ENCODE results near the gene ERC1. TPM values are rescaled to one million over a fixed set of nuclear protein-coding genes. Genes with fewer than 3 reads are reported as not detected.

The ERC1 gene
- total and polyA plus RNA-seq, 2 experiments from 2014 or later: 18.4 to 29.7 TPM

- peaks cover 4% of the 10 kb centered on the region for H3K4me1 ChIP-seq (ENCODE audit: insufficient read depth)
- H4K20me1 ChIP-seq (ENCODE audit: insufficient read depth, poor library complexity, severe bottlenecking): no peaks in the 10 kb centered on the region
- WGBS (ENCODE audit: low lambda C conversion rate, missing lambda C conversion rate): 0% methylated on average over 2 of the region's 99 CpGs
- peak; percentile 32 for DNase-seq (ENCODE audit: low spot score)
- H3K4me3 ChIP-seq: peak overlapping the region; percentile 75
- H3K79me2 ChIP-seq: peaks cover 10% of the 10 kb centered on the region
- peak overlapping the region; percentile 96 for H3K4me2 ChIP-seq
- H3K36me3 ChIP-seq (replicated peaks; ENCODE audit: insufficient read depth, low read depth): no peaks in the 10 kb centered on the region
- peak overlapping the region; percentile 52 for H2AFZ ChIP-seq
- TF ChIP-seq EZH2phosphoT487 (IDR thresholded peaks at IDR 0.05; ENCODE audit: low read depth, severe bottlenecking, unreplicated experiment) (no peak), EZH2 (IDR thresholded peaks at IDR 0.05; ENCODE audit: borderline replicate concordance) (no peak), CTCF (IDR thresholded peaks at IDR 0.05; ENCODE audit: poor library complexity) (no peak)
- H3K27ac ChIP-seq: no peak overlapping the region
- no peaks in the 10 kb centered on the region for H3K9me3 ChIP-seq (ENCODE audit: low read depth)
- H3K27me3 ChIP-seq: peaks cover 60% of the 10 kb centered on the region
- no peaks in the 10 kb centered on the region for H3K9me2 ChIP-seq (replicated peaks; ENCODE audit: insufficient read depth)
Measured at GRCh38 chr12:1530592-1531152, 539.6 kb downstream of the ERC1 start.

GRCh38 chr12:1531153-1531653 is 540.2 kb downstream of the ERC1 start:
- Histone ChIP-seq H3K9me3 (ENCODE audit: low read depth) (no peaks in the 10 kb centered on the region), H2AFZ (peak overlapping the region; percentile 52), H3K4me1 (ENCODE audit: insufficient read depth) (peaks cover 4% of the 10 kb centered on the region), H3K27me3 (peaks cover 57% of the 10 kb centered on the region), H3K36me3 (replicated peaks; ENCODE audit: insufficient read depth, low read depth) (no peaks in the 10 kb centered on the region), H3K9me2 (replicated peaks; ENCODE audit: insufficient read depth) (no peaks in the 10 kb centered on the region), H3K4me2 (peak overlapping the region; percentile 96), H3K79me2 (peaks cover 10% of the 10 kb centered on the region), H4K20me1 (ENCODE audit: insufficient read depth, poor library complexity, severe bottlenecking) (no peaks in the 10 kb centered on the region), H3K4me3 (peak overlapping the region; percentile 33), H3K27ac (no peak overlapping the region)
- 8% methylated on average over 37 of the region's 56 CpGs for WGBS (ENCODE audit: low lambda C conversion rate, missing lambda C conversion rate)
- no peak for DNase-seq (ENCODE audit: low spot score)
- no peak for TF ChIP-seq EZH2 (IDR thresholded peaks at IDR 0.05; ENCODE audit: borderline replicate concordance)
- TF ChIP-seq CTCF (IDR thresholded peaks at IDR 0.05; ENCODE audit: poor library complexity): no peak
- TF ChIP-seq EZH2phosphoT487 (IDR thresholded peaks at IDR 0.05; ENCODE audit: low read depth, severe bottlenecking, unreplicated experiment): peak; percentile 75

GRCh38 chr12:1531654-1532374 is 540.8 kb downstream of the ERC1 start:
- Histone ChIP-seq H4K20me1 (ENCODE audit: insufficient read depth, poor library complexity, severe bottlenecking) (no peaks in the 10 kb centered on the region), H3K4me3 (no peak overlapping the region), H3K9me3 (ENCODE audit: low read depth) (no peaks in the 10 kb centered on the region), H3K36me3 (replicated peaks; ENCODE audit: insufficient read depth, low read depth) (no peaks in the 10 kb centered on the region), H3K4me2 (peak overlapping the region; percentile 96), H3K27me3 (peaks cover 57% of the 10 kb centered on the region), H3K79me2 (peaks cover 10% of the 10 kb centered on the region), H3K27ac (no peak overlapping the region), H3K9me2 (replicated peaks; ENCODE audit: insufficient read depth) (no peaks in the 10 kb centered on the region), H2AFZ (peak overlapping the region; percentile 52), H3K4me1 (ENCODE audit: insufficient read depth) (peaks cover 4% of the 10 kb centered on the region)
- WGBS (ENCODE audit: low lambda C conversion rate, missing lambda C conversion rate): 72% methylated on average over 24 of the region's 26 CpGs
- TF ChIP-seq EZH2phosphoT487 (IDR thresholded peaks at IDR 0.05; ENCODE audit: low read depth, severe bottlenecking, unreplicated experiment) (no peak), EZH2 (IDR thresholded peaks at IDR 0.05; ENCODE audit: borderline replicate concordance) (peak; percentile 55)
- no peak for DNase-seq (ENCODE audit: low spot score)

Measured in hepatocyte (in vitro differentiated cells).